Measurements from ENCODE around the gene SNORC. TPM values are rescaled to one million over a fixed set of nuclear protein-coding genes. Genes with fewer than 3 reads are reported as not detected.

Gene SNORC
- total RNA-seq, 3 donors from 2014 or later (not counting 1 experiment from before 2014, with no cell fraction given), result 0.47 to 1.0 (median 0.98) TPM

DNA sequence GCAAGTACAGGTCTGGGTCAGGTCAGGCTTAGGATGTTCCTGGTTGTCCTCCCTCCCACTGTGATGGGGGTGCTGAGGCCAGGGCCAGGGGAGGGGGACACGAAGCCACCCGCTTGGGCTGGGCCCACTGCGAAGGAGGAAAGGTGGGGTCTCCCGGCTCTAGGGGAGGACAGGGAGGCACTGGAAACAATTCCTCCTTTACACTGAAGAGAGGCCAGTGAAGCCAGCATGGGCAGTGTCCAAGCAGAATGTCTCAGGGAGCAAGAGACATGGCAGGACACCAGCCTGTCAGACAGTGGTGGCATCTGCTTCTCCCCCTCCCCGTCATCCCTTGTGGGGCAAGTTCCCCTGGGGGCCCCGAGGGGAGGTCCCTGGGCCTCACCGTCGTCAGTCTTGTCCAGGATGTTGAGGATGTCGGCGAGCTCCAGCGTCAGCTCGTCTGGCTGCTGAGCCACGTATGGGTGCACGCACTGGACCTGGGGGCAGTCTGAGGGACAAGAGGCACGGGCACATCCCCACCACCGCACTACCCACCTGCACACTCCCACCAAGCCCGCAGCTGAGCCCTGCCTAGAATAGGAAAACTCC, 10.8 kb downstream of the SNORC start:
- no peak for DNase-seq
- H3K9me3 Mint-ChIP-seq, result no peaks in the 10 kb centered on the region
- Histone ChIP-seq H3K9me3 (ENCODE audit: control insufficient read depth, insufficient read depth, low read length) (no peaks in the 10 kb centered on the region), H3K4me1 (ENCODE audit: control insufficient read depth, insufficient read depth, low read length) (peaks cover 5% of the 10 kb centered on the region), H3K36me3 (ENCODE audit: control insufficient read depth, insufficient read depth, low read length) (no peaks in the 10 kb centered on the region), H3K27me3 (ENCODE audit: control insufficient read depth, insufficient read depth, low read length) (peaks cover 5% of the 10 kb centered on the region), H3K4me3 (ENCODE audit: low read length) (no peak overlapping the region), H3K27ac (ENCODE audit: low read length) (no peak overlapping the region)
- no peaks in the 10 kb centered on the region for H3K4me1 Mint-ChIP-seq
- H3K27me3 Mint-ChIP-seq (ENCODE audit: low read depth in 2 of 2), result no peaks in the 10 kb centered on the region
- no peak for TF ChIP-seq CTCF (IDR thresholded peaks at IDR 0.05)
- H3K36me3 Mint-ChIP-seq, result no peaks in the 10 kb centered on the region
- intact Hi-C loops (cut with micrococcal nuclease), result no loop called here
- H3K4me3 Mint-ChIP-seq, result no peak overlapping the region
- H3K27ac Mint-ChIP-seq, result no peak overlapping the region
- 82% methylated on average over 17 of the region's 17 CpGs for WGBS (ENCODE audit: insufficient coverage)
- no peak for ATAC-seq

- Mint-ChIP-seq H3K27me3 (ENCODE audit: low read depth in 2 of 2) (no peaks in the 10 kb centered on the region), H3K4me3 (no peak overlapping the region), H3K9me3 (no peaks in the 10 kb centered on the region), H3K27ac (no peak overlapping the region), H3K4me1 (no peaks in the 10 kb centered on the region), H3K36me3 (no peaks in the 10 kb centered on the region)
- H3K36me3 ChIP-seq (ENCODE audit: control insufficient read depth, insufficient read depth, low read length), result no peaks in the 10 kb centered on the region
- intact Hi-C loops (cut with micrococcal nuclease), result no loop called here
- TF ChIP-seq CTCF (IDR thresholded peaks at IDR 0.05), result no peak
- H3K27me3 ChIP-seq (ENCODE audit: control insufficient read depth, insufficient read depth, low read length), result peaks cover 1% of the 10 kb centered on the region
- H3K4me1 ChIP-seq (ENCODE audit: control insufficient read depth, insufficient read depth, low read length), result peaks cover under 1% of the 10 kb centered on the region
- no peaks in the 10 kb centered on the region for H3K9me3 ChIP-seq (ENCODE audit: control insufficient read depth, insufficient read depth, low read length)
- WGBS (ENCODE audit: insufficient coverage), result 93% methylated on average over 17 of the region's 17 CpGs
- no peak overlapping the region for H3K27ac ChIP-seq (ENCODE audit: low read length)
- no peak for ATAC-seq
- no peak overlapping the region for H3K4me3 ChIP-seq (ENCODE audit: low read length)
- no peak for DNase-seq
Measured at GRCh38 chr2:232882085-232882484, 12.0 kb downstream of the SNORC start.

- Mint-ChIP-seq H3K4me1 (no peaks in the 10 kb centered on the region), H3K9me3 (no peaks in the 10 kb centered on the region), H3K27me3 (ENCODE audit: low read depth in 2 of 2) (no peaks in the 10 kb centered on the region), H3K4me3 (no peak overlapping the region), H3K27ac (no peak overlapping the region), H3K36me3 (no peaks in the 10 kb centered on the region)
- no peak for TF ChIP-seq CTCF (IDR thresholded peaks at IDR 0.05)
- no peaks in the 10 kb centered on the region for H3K4me1 ChIP-seq (ENCODE audit: control insufficient read depth, insufficient read depth, low read length)
- no peaks in the 10 kb centered on the region for H3K9me3 ChIP-seq (ENCODE audit: control insufficient read depth, insufficient read depth, low read length)
- WGBS (ENCODE audit: insufficient coverage), result 89% methylated on average over 20 of the region's 20 CpGs
- no peak for DNase-seq
- no peak overlapping the region for H3K4me3 ChIP-seq (ENCODE audit: low read length)
- H3K27ac ChIP-seq (ENCODE audit: low read length), result no peak overlapping the region
- no peaks in the 10 kb centered on the region for H3K36me3 ChIP-seq (ENCODE audit: control insufficient read depth, insufficient read depth, low read length)
- H3K27me3 ChIP-seq (ENCODE audit: control insufficient read depth, insufficient read depth, low read length), result no peaks in the 10 kb centered on the region
- intact Hi-C loops (cut with micrococcal nuclease), result no loop called here
- no peak for ATAC-seq
Measured at GRCh38 chr2:232882505-232883115, 12.5 kb downstream of the SNORC start.

All from natural killer cell (primary cell).